ENCODE data around the gene C17orf67.

DNA sequence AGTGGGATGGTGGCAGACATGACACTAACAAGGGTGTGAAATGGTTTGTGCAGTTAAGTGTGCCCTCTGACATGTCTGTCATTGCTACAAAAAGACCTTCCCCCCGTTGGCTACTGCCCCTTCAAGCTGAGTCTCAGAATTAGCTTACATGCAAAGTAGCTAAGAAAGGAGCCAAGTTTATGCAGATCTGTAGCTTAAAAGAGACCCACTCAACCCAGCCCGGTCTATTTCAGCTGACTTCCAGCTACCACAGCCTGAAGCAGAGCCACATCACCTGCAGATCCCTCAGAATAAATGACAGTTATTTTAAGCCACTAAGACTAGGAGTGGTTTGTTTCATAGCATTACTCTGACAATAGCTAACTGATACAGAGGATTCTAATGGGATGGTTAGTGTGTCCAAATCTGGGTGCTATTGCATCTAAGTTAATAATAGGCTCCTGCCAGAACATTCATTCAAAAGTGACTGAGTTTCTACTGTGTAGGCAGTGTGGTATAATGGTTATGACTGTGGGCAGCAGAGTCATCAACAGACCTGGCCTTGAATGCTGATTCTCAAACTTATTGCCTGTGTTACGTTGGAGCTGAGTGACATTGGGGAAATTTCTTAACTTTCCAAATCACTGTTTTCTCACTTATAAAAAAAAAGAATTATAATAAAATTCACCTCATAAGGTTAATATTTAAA is 11.7 kb downstream of the C17orf67 start:
- TF ChIP-seq, protein P1, sequence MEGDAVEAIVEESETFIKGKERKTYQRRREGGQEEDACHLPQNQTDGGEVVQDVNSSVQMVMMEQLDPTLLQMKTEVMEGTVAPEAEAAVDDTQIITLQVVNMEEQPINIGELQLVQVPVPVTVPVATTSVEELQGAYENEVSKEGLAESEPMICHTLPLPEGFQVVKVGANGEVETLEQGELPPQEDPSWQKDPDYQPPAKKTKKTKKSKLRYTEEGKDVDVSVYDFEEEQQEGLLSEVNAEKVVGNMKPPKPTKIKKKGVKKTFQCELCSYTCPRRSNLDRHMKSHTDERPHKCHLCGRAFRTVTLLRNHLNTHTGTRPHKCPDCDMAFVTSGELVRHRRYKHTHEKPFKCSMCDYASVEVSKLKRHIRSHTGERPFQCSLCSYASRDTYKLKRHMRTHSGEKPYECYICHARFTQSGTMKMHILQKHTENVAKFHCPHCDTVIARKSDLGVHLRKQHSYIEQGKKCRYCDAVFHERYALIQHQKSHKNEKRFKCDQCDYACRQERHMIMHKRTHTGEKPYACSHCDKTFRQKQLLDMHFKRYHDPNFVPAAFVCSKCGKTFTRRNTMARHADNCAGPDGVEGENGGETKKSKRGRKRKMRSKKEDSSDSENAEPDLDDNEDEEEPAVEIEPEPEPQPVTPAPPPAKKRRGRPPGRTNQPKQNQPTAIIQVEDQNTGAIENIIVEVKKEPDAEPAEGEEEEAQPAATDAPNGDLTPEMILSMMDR (IDR thresholded peaks at IDR 0.05): no peak
- no peak for TF ChIP-seq EZH2phosphoT487 (IDR thresholded peaks at IDR 0.05)
- TF ChIP-seq EZH2 (IDR thresholded peaks at IDR 0.05): no peak

Measured in neural progenitor cell (in vitro differentiated cells).